ENCODE results near the gene C1GALT1.

Gene C1GALT1

GRCh38 chr7:7209412-7210050, 27.2 kb downstream of the C1GALT1 start:
- H3K4me3 ChIP-seq = no peak overlapping the region
- 0 out of 2 replicates have a peak, but pooled peaks cover under 1% of the 10 kb centered on the region for H3K4me1 ChIP-seq
- no peak for TF ChIP-seq Cebpa-rat (IDR thresholded peaks at IDR 0.05)
- H3K27me3 ChIP-seq = no peaks in the 10 kb centered on the region
- no peak overlapping the region for H3K9ac ChIP-seq
- H3K27ac ChIP-seq = no peak overlapping the region
- H3K36me3 ChIP-seq = peaks cover 72% of the 10 kb centered on the region
- no peaks in the 10 kb centered on the region for H4K20me1 ChIP-seq
- no peak overlapping the region for H3K4me2 ChIP-seq
- peaks cover 87% of the 10 kb centered on the region for H3K9me3 ChIP-seq

- no peak for TF ChIP-seq Cebpa-rat (IDR thresholded peaks at IDR 0.05)
- Histone ChIP-seq H3K4me1 (no peaks in the 10 kb centered on the region), H4K20me1 (no peaks in the 10 kb centered on the region), H3K9me3 (peaks cover 80% of the 10 kb centered on the region), H3K27me3 (no peaks in the 10 kb centered on the region), H3K9ac (no peak overlapping the region), H3K4me3 (no peak overlapping the region), H3K4me2 (no peak overlapping the region), H3K27ac (no peak overlapping the region), H3K36me3 (peaks cover 83% of the 10 kb centered on the region)
Measured at GRCh38 chr7:7210475-7211237, 28.3 kb downstream of the C1GALT1 start.

- no peaks in the 10 kb centered on the region for H3K4me1 ChIP-seq
- no peak overlapping the region for H3K27ac ChIP-seq
- H3K9ac ChIP-seq = no peak overlapping the region
- no peaks in the 10 kb centered on the region for H3K27me3 ChIP-seq
- no peak overlapping the region for H3K4me3 ChIP-seq
- H3K4me2 ChIP-seq = no peak overlapping the region
- no peak for TF ChIP-seq Cebpa-rat (IDR thresholded peaks at IDR 0.05)
- H3K36me3 ChIP-seq = peaks cover 93% of the 10 kb centered on the region
- H3K9me3 ChIP-seq = peaks cover 82% of the 10 kb centered on the region
- H4K20me1 ChIP-seq = no peaks in the 10 kb centered on the region
Measured at GRCh38 chr7:7212612-7213011, 30.3 kb downstream of the C1GALT1 start.

GRCh38 chr7:7214398-7215347, 32.3 kb downstream of the C1GALT1 start:
- peaks cover 90% of the 10 kb centered on the region for H3K36me3 ChIP-seq
- no peaks in the 10 kb centered on the region for H3K27me3 ChIP-seq
- H3K4me3 ChIP-seq = no peak overlapping the region
- no peak overlapping the region for H3K27ac ChIP-seq
- H3K9me3 ChIP-seq = peaks cover 78% of the 10 kb centered on the region
- H4K20me1 ChIP-seq = no peaks in the 10 kb centered on the region
- no peak overlapping the region for H3K9ac ChIP-seq
- TF ChIP-seq Cebpa-rat (IDR thresholded peaks at IDR 0.05) = no peak
- no peak overlapping the region for H3K4me2 ChIP-seq
- no peaks in the 10 kb centered on the region for H3K4me1 ChIP-seq

GRCh38 chr7:7216279-7216678, 33.9 kb downstream of the C1GALT1 start:
- no peak overlapping the region for H3K4me2 ChIP-seq
- no peak overlapping the region for H3K4me3 ChIP-seq
- H3K4me1 ChIP-seq = no peaks in the 10 kb centered on the region
- H3K9me3 ChIP-seq = peaks cover 63% of the 10 kb centered on the region
- no peak overlapping the region for H3K9ac ChIP-seq
- H3K27me3 ChIP-seq = no peaks in the 10 kb centered on the region
- H3K36me3 ChIP-seq = peaks cover 80% of the 10 kb centered on the region
- no peak overlapping the region for H3K27ac ChIP-seq
- TF ChIP-seq Cebpa-rat (IDR thresholded peaks at IDR 0.05) = no peak
- no peaks in the 10 kb centered on the region for H4K20me1 ChIP-seq

GRCh38 chr7:7219216-7219615, 36.9 kb downstream of the C1GALT1 start:
- no peak overlapping the region for H3K9ac ChIP-seq
- no peaks in the 10 kb centered on the region for H4K20me1 ChIP-seq
- no peak overlapping the region for H3K27ac ChIP-seq
- H3K36me3 ChIP-seq = peaks cover 70% of the 10 kb centered on the region
- H3K4me1 ChIP-seq = no peaks in the 10 kb centered on the region
- H3K4me3 ChIP-seq = no peak overlapping the region
- H3K27me3 ChIP-seq = no peaks in the 10 kb centered on the region
- peaks cover 46% of the 10 kb centered on the region for H3K9me3 ChIP-seq
- TF ChIP-seq Cebpa-rat (IDR thresholded peaks at IDR 0.05) = no peak
- no peak overlapping the region for H3K4me2 ChIP-seq

- Histone ChIP-seq H3K27me3 (no peaks in the 10 kb centered on the region), H3K36me3 (peaks cover 58% of the 10 kb centered on the region), H3K27ac (no peak overlapping the region), H3K4me2 (no peak overlapping the region), H3K9me3 (peaks cover 45% of the 10 kb centered on the region), H4K20me1 (no peaks in the 10 kb centered on the region), H3K4me1 (no peaks in the 10 kb centered on the region), H3K9ac (no peak overlapping the region), H3K4me3 (no peak overlapping the region)
- TF ChIP-seq Cebpa-rat (IDR thresholded peaks at IDR 0.05) = no peak
Measured at GRCh38 chr7:7220821-7221220, 38.5 kb downstream of the C1GALT1 start.

GRCh38 chr7:7221599-7222038, 39.3 kb downstream of the C1GALT1 start:
- Histone ChIP-seq H3K4me3 (no peak overlapping the region), H4K20me1 (no peaks in the 10 kb centered on the region), H3K27ac (no peak overlapping the region), H3K4me2 (no peak overlapping the region), H3K36me3 (peaks cover 58% of the 10 kb centered on the region), H3K9me3 (peaks cover 44% of the 10 kb centered on the region), H3K4me1 (no peaks in the 10 kb centered on the region), H3K27me3 (no peaks in the 10 kb centered on the region), H3K9ac (no peak overlapping the region)
- TF ChIP-seq Cebpa-rat (IDR thresholded peaks at IDR 0.05) = no peak

GRCh38 chr7:7223250-7223649, 40.9 kb downstream of the C1GALT1 start:
- no peak for TF ChIP-seq Cebpa-rat (IDR thresholded peaks at IDR 0.05)
- H3K27ac ChIP-seq = no peak overlapping the region
- H3K9ac ChIP-seq = no peak overlapping the region
- H3K4me3 ChIP-seq = no peak overlapping the region
- no peak overlapping the region for H3K4me2 ChIP-seq
- no peaks in the 10 kb centered on the region for H3K27me3 ChIP-seq
- H3K36me3 ChIP-seq = peaks cover 43% of the 10 kb centered on the region
- peaks cover 31% of the 10 kb centered on the region for H3K9me3 ChIP-seq
- H3K4me1 ChIP-seq = no peaks in the 10 kb centered on the region
- no peaks in the 10 kb centered on the region for H4K20me1 ChIP-seq

Measured in BLaER1 (cell line).